NCI-H1436 (cell line): ENCODE measurements around the gene NUP62.
"Not testable (repeated sequence)": the region's sequence is repeated elsewhere in the genome, so short reads cannot be mapped to it uniquely, and the experiment has no call there.

ENCODE experiments used
- DNase-seq: peaks from one replicate; lab custom pipeline; 2025; lab: John Stamatoyannopoulos, UW

The NUP62 gene

DNA sequence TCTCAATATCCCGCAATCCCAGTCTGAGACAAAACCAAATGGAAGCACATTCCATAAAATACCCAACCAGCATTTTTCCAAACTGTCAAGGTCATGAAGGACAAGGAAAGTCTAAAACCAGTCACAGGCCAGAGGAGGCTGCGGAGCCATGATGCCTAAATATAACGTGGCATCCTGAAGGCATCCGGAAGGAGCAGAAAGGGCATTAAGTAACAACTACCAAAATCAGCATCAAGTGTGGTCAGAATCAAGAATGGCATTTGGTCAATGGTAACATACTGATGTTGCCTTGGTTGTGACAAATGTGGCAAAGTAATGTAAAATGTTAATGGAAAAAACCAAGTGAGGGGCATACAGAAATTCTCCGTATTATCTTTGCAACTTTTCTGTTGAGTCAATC lies 3.8 kb downstream of the NUP62 start:
- DNase-seq = no peak

DNA sequence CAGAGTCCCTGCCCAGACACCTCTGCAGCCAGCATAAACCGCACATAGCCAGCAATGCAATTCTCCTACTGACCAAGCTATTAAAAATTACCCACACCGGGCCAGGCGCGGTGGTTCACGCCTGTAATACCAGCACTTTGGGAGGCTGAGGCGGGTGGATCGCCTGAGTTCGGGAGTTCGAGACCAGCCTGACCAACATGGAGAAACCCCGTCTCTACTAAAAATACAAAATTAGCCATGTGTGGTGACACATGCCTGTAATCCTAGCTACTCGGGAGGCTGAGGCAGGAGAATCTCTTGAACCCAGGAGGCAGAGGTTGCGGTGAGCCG lies 4.5 kb downstream of the NUP62 start:
- not testable (repeated sequence) for DNase-seq

GRCh38 chr19:49924004-49924880 lies 5.1 kb downstream of the NUP62 start:
- peak; percentile 95 for DNase-seq

DNA sequence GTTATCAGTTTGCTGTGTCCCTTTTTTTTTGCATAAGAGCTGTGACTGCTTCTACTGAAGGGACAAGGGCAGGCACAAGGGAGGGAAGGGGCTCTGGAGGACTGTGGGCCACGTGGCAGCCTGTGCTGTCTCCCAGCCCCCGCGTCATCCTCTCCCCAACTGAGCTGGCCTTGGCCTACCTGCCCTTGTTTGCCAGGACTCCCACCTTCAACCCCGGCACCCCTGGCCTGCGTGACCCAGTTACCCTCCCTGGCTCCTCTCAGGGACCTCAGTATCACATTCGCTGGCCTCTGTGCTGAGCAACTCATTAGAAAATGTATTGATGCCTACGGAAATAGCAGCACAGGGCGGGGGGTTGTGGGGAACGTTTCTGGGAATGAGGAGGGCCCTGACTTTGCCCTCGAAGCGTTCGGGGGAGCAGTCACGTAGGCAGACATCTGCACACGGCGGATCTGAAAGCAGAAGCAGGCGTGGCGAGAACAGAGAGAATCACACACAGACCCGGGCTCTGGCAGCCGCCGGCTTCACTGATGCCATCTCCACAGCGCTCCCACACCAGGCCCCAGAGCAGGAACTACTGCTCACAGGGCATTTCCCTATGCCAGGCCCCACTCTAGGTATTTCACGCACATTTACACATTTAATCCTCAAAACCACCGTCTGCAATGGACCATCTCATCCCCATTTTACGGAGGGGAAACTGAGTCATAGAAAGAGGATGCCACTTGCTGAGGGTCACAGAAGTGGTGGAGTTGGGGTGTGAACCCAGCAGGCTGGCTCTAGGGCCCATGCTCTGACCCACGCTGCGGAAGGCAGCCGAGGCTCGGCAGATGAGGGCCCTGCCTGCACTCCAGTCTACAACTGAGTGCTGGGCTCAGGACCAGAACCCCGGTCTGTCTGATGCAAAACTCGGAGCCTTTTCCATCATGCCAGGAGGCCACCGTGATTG lies 6.0 kb downstream of the NUP62 start:
- no peak for DNase-seq

DNA sequence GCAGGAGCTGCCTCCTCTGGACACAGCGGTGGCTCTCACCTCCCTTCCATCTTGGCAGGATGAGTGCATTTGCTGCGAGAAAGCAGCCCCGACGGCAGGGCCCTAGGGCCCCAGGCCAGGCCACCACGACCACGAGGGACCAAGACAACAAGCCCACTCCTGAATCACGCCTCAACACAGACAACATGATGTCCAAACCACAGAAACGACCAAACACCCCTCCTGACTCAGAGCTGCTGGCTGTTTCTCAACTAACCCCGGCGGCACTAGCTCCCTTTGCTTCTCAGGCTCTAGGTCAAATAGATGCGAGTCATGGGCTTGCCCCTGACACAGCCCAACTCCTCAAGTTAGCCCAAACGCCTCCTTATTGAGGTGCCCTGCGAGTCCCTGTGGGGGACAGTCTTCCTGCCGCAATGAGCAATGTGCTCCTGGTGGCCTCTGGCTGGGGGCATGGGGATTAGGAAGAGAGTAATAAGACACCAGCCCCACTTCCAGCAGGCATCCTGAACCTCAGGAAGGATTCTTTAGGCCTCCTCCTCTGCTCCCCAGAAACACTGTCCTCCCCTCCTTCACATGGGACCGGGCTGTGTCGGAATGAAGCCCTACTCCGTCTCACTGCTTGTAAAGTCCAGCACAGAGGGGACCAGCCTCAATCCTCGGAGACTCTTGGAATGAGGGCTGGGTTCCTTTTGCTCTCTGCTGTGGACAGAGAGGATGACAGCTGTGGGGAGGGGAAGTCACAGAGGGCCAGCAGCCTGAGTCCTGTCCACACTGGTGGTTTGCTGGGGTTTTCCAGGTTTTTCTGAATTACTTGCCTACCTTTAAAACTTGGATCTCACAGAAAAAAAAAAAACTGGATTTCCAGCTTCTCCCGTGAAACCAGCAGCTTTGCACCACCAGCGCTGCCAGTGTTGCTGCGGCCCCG lies 7.2 kb downstream of the NUP62 start:
- DNase-seq = no peak

DNA sequence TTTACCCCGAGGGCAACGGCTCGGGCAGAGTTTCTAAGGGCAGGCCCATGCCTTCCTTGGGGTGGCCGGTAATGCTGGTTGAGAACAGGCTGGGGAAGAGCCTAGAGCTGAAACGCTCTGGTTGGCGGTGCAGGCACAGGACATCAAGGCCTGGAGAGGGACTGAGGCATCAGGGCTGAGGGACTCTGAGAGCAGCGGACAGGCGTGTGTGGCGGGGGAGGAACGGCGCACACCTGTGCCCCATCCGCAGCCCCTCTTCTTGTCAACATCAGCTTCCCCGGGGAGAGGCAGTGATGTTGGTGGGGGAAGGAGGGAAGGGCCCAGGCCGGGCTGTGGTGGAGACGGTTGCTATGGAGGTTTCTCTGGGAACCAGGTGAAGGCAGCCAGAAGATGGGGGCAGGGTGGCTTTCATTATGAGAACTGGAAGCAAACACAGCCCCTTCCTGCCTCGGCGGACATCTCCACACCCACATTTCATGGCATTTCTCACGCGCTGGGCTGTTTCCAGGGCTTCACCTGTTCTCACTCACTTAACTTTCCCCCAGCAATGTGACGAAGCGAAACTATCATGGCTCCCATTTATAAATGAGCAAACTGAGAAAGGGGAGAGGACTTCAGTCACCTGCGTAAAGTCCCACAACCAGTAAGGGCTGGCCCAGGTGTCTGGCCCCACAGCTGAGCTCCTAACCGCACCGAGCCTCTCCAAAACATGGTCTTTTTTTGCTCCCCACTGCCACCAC lies 8.5 kb downstream of the NUP62 start:
- peak; percentile 92 for DNase-seq

DNA sequence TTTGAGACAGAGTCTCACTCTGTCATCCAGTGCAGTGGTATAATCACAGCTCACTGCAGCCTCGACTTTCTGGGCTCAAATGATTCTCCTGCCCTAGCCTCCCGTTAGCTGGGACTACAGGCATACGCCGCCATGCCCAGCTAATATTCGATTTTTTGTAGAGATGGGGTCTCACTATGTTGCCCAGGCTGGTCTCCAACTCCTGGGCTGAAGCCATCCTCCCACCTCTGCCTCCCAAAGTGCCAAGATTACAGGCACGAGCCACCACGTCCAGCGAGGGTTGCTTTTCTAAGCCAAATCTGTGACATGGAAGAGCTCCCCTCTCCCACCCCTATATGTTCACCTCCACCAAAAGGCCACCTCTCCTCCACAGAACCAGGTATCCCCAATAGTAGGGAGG lies 11.2 kb downstream of the NUP62 start:
- no peak for DNase-seq

GRCh38 chr19:49916839-49917733 lies 12.2 kb downstream of the NUP62 start:
- DNase-seq = no peak

DNA sequence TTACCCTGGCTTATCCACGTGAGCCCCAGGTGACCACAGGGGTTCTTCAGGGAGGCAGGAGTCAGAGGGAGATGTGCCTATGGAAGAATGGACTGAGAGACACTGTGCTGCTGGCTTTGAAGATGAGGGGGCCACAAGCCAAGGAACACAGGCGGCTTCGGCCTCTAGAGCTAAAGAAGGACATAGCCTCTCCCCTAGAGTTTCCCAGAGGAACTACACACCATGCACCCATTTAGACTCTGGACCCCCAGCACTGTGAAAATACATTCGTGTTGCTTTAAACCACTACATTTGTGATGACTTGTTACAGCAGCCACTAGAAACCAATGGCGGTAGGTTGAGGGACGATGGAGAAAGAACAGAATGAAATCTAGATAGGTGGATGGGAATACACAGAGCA lies 14.0 kb downstream of the NUP62 start:
- no peak for DNase-seq

DNA sequence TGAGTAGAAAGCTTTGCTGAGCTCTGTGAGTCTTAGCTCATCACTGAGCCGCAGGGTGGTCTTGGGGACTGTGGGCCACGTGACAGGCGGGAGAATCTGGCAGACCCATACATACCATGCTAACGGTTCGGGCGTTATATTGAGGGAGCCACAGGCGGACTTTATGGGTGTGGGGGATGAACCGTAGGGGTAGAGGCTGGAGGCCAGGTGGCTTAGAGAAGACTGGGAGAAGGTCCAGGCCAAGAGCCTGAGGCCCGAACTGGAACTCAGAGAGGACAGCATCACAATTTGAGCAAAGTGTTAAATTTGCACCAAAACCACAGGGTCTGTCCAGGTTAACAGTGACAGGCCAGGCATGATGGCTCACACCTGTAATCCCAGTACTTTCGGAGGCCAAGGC lies 15.6 kb downstream of the NUP62 start:
- DNase-seq = no peak

- DNase-seq = no peak
Observed at GRCh38 chr19:49912965-49913685, 16.2 kb downstream of the NUP62 start.

DNA sequence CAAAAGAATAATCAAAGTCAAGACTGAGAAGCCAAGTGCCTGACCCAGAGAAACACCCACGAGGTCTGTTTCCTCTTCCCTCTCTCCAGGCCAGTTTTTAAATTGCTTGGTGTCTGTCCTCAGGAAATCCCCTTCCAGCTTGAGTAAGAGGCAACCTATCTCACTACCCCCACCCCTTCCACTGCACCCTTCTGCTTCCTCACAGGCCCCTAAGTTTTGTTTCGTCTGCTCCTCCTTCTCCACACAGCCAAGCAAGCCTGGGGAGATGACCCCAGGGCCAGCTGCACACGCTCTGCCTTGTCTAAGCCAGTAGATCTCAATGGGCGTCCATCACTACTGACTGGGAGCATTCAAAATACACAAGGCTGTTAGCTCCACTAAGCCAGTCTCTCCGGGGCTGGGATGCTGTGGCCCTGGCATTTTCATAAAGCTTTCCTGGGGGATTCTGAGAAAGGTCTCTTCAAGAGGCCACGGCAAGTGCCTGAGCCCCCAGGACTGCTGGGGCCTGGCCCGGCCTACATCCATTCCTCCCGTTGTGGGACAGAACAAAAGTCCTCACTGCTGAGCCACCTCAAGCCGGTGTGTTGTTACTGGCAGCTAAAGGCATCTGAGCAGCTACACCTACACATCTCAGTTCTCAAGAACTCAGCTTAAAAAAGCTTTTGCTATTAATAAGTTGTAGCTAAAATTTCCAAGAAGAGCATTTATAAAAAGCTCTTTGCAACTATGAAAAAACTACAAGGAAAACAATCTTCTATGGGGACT lies 17.7 kb downstream of the NUP62 start:
- DNase-seq = no peak

DNA sequence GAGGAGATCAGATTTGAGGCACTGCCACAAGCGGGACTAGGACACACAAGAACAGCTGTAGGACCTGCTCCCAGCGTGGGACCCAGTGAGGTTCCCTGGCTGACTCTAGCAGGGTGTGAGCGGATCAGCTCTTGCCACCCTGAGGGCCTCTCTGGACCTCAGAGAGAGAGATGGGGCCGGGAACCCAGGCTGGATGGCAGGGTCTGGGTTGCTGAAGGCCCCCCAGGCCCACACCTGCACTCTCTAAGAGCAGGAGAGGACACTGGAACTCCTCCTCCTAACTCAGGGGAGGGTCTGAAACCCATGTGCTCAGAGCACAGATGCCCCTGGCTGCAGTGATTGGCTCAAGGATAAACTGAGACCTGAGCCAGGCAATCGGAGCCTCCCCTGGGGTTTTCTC lies 19.1 kb downstream of the NUP62 start:
- no peak for DNase-seq

DNA sequence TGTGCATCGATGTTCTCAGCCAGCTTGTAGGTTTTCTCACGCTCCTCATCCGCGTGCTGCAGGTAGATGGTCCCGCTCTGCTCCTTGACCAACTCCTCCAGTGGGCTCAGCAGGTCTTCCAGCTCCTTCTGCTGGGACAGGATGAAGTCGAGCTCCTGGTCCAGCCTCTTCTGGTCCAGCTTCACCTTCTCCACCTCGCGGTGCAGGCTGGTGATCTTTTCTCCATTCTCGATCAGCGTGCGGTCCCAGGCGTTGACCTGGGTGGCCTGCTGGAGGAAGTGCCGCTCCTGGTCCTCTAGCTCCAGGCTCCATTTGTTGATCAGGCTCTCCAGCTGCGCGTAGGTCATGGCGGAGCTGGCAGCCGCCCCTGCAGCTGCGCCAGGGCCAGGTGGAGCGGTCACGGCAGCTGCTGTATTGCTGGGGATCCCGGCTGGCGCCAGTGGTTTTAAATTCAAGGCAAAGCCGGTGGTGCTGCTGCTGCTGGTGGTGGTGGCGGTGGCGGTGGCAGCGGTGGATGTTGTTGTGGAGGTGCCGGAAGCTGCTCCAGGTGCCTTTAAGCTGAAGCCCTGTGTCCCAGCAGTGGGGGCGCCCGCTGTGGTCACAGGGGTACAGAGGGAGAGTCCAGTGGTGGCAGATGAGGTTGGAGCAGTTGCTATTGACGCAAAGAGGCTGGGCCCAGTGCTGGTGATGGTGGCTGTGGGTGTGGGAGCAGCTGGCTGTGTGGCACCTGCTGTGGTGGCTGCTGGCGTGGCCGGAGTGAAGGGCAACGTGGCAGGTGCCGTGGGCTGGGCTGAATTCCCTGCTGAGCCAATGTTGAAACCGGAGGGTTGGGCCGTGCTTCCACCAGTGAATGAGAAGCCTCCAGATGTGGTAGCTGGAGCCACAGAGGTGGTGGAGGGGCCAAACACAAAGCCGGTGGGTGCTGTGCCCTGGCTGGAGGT lies 20.6 kb downstream of the NUP62 start:
- DNase-seq = no peak

- no peak for DNase-seq
Observed at GRCh38 chr19:49907745-49908446, 21.4 kb downstream of the NUP62 start.

- DNase-seq = no peak
Observed at GRCh38 chr19:49906879-49907564, 22.3 kb downstream of the NUP62 start.
